ENCODE results near the gene GON7.

Gene GON7

DNA sequence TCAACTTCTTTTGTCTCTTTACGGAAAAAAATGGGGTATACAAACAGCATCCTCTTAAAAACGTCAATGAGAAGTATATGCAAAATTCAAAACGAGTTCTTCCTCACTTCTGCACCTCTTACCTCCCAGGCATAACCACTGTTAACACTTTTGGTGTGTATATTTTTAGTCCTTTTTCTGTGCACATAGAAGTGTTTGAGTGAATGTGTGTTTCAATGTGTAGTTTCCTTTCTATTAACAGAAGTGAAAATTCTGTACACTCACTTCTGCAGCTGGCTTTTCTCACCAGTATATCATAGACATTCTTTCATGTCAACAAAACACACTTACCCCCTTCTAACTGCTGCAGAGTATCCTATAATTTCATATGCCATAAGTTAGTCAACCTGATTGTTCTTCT lies 5.6 kb upstream of the GON7 start:
- H3K27ac ChIP-seq: no peak overlapping the region
- H3K4me3 ChIP-seq: no peak overlapping the region
- H3K27me3 ChIP-seq: no peaks in the 10 kb centered on the region
- peaks cover 51 to 67% (median 61%) of the 10 kb centered on the region in 3 donors for H3K36me3 ChIP-seq
- intact Hi-C loops (cut with DNase I; ENCODE audit: low total_unique reads): no loop called here
- peaks cover 0 to 21% (median 11%) of the 10 kb centered on the region in 4 donors for H3K4me1 ChIP-seq
- no peak for DNase-seq
- H3K9me3 ChIP-seq: no peaks in the 10 kb centered on the region
- TF ChIP-seq, protein P1, sequence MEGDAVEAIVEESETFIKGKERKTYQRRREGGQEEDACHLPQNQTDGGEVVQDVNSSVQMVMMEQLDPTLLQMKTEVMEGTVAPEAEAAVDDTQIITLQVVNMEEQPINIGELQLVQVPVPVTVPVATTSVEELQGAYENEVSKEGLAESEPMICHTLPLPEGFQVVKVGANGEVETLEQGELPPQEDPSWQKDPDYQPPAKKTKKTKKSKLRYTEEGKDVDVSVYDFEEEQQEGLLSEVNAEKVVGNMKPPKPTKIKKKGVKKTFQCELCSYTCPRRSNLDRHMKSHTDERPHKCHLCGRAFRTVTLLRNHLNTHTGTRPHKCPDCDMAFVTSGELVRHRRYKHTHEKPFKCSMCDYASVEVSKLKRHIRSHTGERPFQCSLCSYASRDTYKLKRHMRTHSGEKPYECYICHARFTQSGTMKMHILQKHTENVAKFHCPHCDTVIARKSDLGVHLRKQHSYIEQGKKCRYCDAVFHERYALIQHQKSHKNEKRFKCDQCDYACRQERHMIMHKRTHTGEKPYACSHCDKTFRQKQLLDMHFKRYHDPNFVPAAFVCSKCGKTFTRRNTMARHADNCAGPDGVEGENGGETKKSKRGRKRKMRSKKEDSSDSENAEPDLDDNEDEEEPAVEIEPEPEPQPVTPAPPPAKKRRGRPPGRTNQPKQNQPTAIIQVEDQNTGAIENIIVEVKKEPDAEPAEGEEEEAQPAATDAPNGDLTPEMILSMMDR (IDR thresholded peaks at IDR 0.05): no peak

DNA sequence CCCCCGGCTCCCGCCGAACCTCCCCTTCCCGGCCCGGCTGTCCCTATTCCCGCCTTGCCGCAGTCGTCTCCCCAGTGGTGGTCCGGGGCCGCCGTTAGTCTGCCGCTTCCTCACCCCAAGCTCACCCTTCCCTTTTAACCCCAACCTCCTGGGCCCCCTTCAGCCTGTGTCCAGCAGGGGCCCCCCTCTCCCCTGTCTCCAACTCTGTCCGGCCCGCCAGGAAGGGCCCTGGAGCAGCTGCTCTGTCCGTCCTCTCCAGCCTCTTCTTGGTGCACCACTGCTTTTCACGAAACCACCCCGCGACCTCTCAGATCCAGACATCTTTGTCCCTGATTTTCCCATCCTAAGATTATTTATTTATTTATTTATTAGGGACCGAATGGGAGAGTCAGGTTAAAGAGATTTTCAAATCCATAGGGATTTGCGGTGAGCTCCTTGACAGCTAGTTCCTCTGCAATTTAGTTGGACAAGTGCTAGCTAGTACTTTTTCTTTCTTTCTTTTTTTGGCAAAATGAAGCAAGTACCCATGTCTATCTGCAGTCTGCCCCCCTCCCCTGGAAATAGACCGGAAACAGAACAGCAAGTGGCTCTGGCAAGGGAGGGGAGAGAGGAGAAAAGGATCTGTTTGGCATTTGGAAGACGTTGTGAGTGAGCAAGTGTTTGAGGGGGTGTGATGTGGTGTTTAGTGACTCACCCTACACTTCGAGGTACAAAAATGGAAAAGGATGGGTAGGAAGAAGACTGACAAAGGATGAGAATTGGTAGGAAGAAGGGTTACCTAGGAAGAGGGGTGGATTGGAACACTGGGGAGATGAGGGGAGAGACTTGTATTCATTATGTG lies 823 bp upstream of the GON7 start:
- peaks cover 12 to 20% (median 14%) of the 10 kb centered on the region in 3 donors for H3K36me3 ChIP-seq
- no peaks in the 10 kb centered on the region for H3K9me3 ChIP-seq
- TF ChIP-seq, protein P1 (IDR thresholded peaks at IDR 0.05): peak in 1 of 2 experiments; percentile 14
- H3K27ac ChIP-seq: peak overlapping the region; percentile 82 to 90
- peak in 1 of 2 donors; percentile 72 for DNase-seq
- peaks cover 0 to 32% (median 21%) of the 10 kb centered on the region in 4 donors for H3K4me1 ChIP-seq
- H3K27me3 ChIP-seq: no peaks in the 10 kb centered on the region
- intact Hi-C loops (cut with DNase I; ENCODE audit: low total_unique reads): loop anchor here (1.0 to 2.0 kb wide), 2 partner anchors 92 to 255 kb away; partner anchors contain the start of gene ITPK1
- H3K4me3 ChIP-seq: peak overlapping the region; percentile 78 to 84

DNA sequence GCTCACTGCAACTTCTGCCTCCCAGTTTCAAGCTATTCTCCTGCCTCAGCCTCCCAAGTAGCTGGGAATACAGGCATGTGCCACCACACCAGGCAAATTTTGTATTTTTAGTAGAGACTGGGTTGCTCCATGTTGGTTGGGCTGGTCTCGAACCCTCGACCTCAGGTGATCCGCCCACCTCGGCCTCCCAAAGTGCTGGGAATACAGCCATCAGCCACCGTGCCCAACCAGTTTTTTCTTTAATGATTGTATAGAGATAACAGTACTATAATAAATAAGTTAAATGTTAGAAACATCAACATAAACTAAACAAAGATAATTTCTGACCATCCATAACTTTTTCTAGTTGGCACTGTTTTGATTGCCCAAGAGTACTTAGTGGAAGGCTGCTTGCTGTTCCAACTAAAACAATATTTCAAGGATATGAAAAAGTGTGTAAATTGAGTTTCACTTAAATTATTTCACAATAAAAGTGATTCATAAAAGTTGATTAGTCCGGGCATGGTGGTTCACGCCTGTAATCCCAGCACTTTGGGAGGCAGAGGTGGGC lies 5.6 kb downstream of the GON7 start:
- Histone ChIP-seq H3K4me3 (no peak overlapping the region), H3K4me1 (peaks cover 0 to 11% (median 7%) of the 10 kb centered on the region in 4 donors), H3K27me3 (no peaks in the 10 kb centered on the region), H3K27ac (no peak overlapping the region), H3K9me3 (no peaks in the 10 kb centered on the region), H3K36me3 (peaks cover 0 to 5% (median 0%) of the 10 kb centered on the region in 3 donors)
- intact Hi-C loops (cut with DNase I; ENCODE audit: low total_unique reads): loop anchor here (5.0 kb wide), 1 partner anchor 559 kb away; no protein-coding TSS in a partner anchor
- TF ChIP-seq, protein P1 (IDR thresholded peaks at IDR 0.05): no peak
- DNase-seq: no peak

DNA sequence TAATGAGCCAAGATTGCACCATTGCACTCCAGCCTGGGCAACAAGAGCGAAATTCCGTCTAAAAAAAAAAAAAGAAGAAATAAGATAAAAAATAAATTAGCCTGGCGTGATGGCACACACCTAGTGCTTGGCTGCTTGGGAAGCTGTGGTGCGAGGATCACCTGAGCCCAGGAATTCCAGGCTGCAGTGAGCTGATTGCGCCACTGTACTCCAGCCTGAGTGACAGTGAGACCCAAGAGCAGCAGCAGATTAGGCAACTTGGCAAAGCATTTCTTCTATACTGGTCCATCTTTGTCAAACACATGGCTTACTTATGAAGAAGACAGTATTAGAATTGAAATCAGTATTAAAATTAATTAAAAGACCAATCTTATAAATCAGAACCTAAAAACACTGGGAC lies 6.3 kb downstream of the GON7 start:
- Histone ChIP-seq H3K4me1 (peaks cover 0 to 4% (median under 1%) of the 10 kb centered on the region in 4 donors), H3K4me3 (no peak overlapping the region)
- TF ChIP-seq, protein P1 (IDR thresholded peaks at IDR 0.05): no peak

DNA sequence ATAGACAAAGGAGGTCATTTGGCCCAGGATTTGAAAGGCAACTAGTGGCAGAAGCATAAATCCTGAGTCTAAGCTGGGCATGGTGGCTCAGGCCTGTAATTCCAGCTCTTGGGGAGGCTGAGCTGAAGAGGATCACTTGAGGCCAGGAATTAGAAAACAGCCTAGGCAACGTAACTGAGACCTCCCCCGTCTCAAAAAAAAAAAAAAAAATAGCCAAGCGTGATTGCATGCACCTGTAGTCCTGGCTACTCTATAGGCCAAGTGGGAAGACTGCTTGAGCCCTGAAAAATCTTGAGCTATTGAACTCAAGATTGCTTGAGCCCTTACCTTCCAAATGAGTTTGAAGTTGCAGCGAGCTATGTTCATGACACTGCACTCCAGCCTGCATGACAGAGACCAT lies 7.8 kb downstream of the GON7 start:
- intact Hi-C loops (cut with DNase I; ENCODE audit: low total_unique reads): no loop called here
- Histone ChIP-seq H3K4me1 (no peaks in the 10 kb centered on the region), H3K9me3 (no peaks in the 10 kb centered on the region), H3K36me3 (peaks cover 0 to 5% (median 0%) of the 10 kb centered on the region in 3 donors), H3K27ac (no peak overlapping the region), H3K27me3 (no peaks in the 10 kb centered on the region), H3K4me3 (no peak overlapping the region)
- TF ChIP-seq, protein P1 (IDR thresholded peaks at IDR 0.05): no peak
- no peak for DNase-seq

More for the DNA sequence above, 6.3 kb downstream of the GON7 start:
- H3K9me3 ChIP-seq: no peaks in the 10 kb centered on the region
- intact Hi-C loops (cut with DNase I; ENCODE audit: low total_unique reads): loop anchor here (5.0 kb wide), 1 partner anchor 558 kb away; no protein-coding TSS in a partner anchor
- no peaks in the 10 kb centered on the region for H3K27me3 ChIP-seq
- peaks cover 0 to 5% (median 0%) of the 10 kb centered on the region in 3 donors for H3K36me3 ChIP-seq
- no peak overlapping the region for H3K27ac ChIP-seq
- DNase-seq: no peak
